K562 (cell line): ENCODE measurements around the gene PNMA3. TPM values are rescaled to one million over a fixed set of nuclear protein-coding genes. Genes with fewer than 3 reads are reported as not detected.

Experiments used
- ATAC-seq: fragments of 200-7000 bp; cut with Tn5 transposase; 3 replicates; pipeline ENCODE4 v1.9.1; 2020; ENCODE audit warnings: moderate library complexity
- BruUV-seq: library from RNA; stranded (reverse); fragments of 400-500 nt; replicated peaks from 2 replicates; lab custom pipeline; 2021; lab: Mats Ljungman, UMichigan
- CTCF ChIA-PET: fragments of 300-600 bp; formaldehyde crosslinking; extraction: SDS; loops from one replicate; lab custom pipeline; 2021; ENCODE audit warnings: low intra/inter-chr PET ratio; lab: Yijun Ruan, JAX
- POLR2A ChIA-PET: fragments of 300-600, 350-650 bp; sonication (Branson Sonifier 250); formaldehyde crosslinking; extraction: SDS; loops from one replicate; lab custom pipeline; 2021; ENCODE audit warnings: antibody characterized with exemption, inconsistent platforms; lab: Yijun Ruan, JAX
- DNase-seq, 4 experiments: peaks; one replicate each; pipeline versions ENCODE4 v3.0.0 to v3.0.0-alpha.2; 2011 to 2018; ENCODE audit warnings: low spot score in 3 of 4, mixed read lengths in 3 of 4; ENCODE audit errors: extremely low read depth in 1 of 4
- FAIRE-seq: peaks from 2 replicates; lab custom pipeline; 2011; peaks lifted over from hg19 to GRCh38; lab: Jason Lieb, UNC
- H2AFZ ChIP-seq: 2 replicates; pipeline ENCODE4 v1.6.0; 2011; ENCODE audit warnings: low read depth, low read length, control low read depth, inconsistent platforms
- H3K27ac ChIP-seq: fragments of 200-600 bp; 3 replicates; pipeline ENCODE4 v1.8.0; 2011; ENCODE audit warnings: low read depth, mild to moderate bottlenecking, control low read depth, inconsistent platforms, low read length, moderate library complexity, mixed read lengths; ENCODE audit errors: extremely low read depth
- H3K27me3 ChIP-seq, 2 experiments: fragments of 300-600 bp in 1 of 2; 2 replicates in 1 of 2; 3 replicates in 1 of 2; pipeline versions ENCODE4 v1.6.0 to v1.8.0; 2011; ENCODE audit warnings: inconsistent platforms in 2 of 2, low read length in 2 of 2, mild to moderate bottlenecking in 1 of 2, mixed read lengths in 1 of 2, moderate library complexity in 1 of 2; ENCODE audit not compliant: control insufficient read depth in 2 of 2, insufficient read depth in 2 of 2
- H3K36me3 ChIP-seq: fragments of 300-600 bp; 3 replicates; pipeline ENCODE4 v1.8.0; 2011; ENCODE audit warnings: mild to moderate bottlenecking, low read length, inconsistent platforms; ENCODE audit not compliant: control insufficient read depth, insufficient read depth
- H3K4me1 ChIP-seq, 2 experiments: fragments of 200-600 bp in 1 of 2; replicated peaks in 1 of 2; 2 replicates in 1 of 2; 3 replicates in 1 of 2; pipeline versions ENCODE4 v1.5.1 to v1.8.0; 2011; ENCODE audit warnings: inconsistent platforms in 2 of 2, low read length in 2 of 2, mild to moderate bottlenecking in 1 of 2, mixed read lengths in 1 of 2, moderate library complexity in 1 of 2; ENCODE audit not compliant: control insufficient read depth in 2 of 2, insufficient read depth in 2 of 2
- H3K4me2 ChIP-seq: 2 replicates; pipeline ENCODE4 v1.6.1; 2011; ENCODE audit warnings: low read length, control low read depth, inconsistent platforms, mixed read lengths; ENCODE audit not compliant: insufficient read depth
- H3K4me3 ChIP-seq: fragments of 200-600 bp; sonication (generic), shearing (Covaris generic); 2 replicates; pipeline ENCODE4 v1.5.1; 2016; ENCODE audit warnings: control low read depth, inconsistent platforms
- H3K79me2 ChIP-seq: fragments of 200-600 bp; 3 replicates; pipeline ENCODE4 v1.8.0; 2011; ENCODE audit warnings: low read length, inconsistent platforms; ENCODE audit not compliant: control insufficient read depth, insufficient read depth
- H3K9ac ChIP-seq, 2 experiments: 2 replicates each; pipeline versions ENCODE4 v1.6.0 to v1.6.1; 2011; ENCODE audit warnings: low read depth in 2 of 2, low read length in 2 of 2, control low read depth in 1 of 2, inconsistent platforms in 1 of 2, mild to moderate bottlenecking in 1 of 2, mixed read lengths in 1 of 2; ENCODE audit not compliant: insufficient read depth in 1 of 2
- H3K9me1 ChIP-seq: one replicate; pipeline ENCODE4 v1.6.0; 2011; ENCODE audit warnings: inconsistent platforms, mild to moderate bottlenecking, low read length, moderate library complexity; ENCODE audit not compliant: control insufficient read depth, insufficient read depth
- H3K9me3 ChIP-seq: replicated peaks from 2 replicates; pipeline ENCODE4 v1.5.1; 2011; ENCODE audit warnings: low read depth, low read length, inconsistent platforms; ENCODE audit not compliant: control insufficient read depth, insufficient read depth
- H4K20me1 ChIP-seq: replicated peaks from 2 replicates; pipeline ENCODE4 v1.6.1; 2011; ENCODE audit warnings: low read length, inconsistent platforms, mixed read lengths; ENCODE audit not compliant: control insufficient read depth, insufficient read depth
- BRD9 ChIP-seq: fragments of 450-650 bp; IDR thresholded peaks from 2 replicates; pipeline ENCODE4 v1.6.1; 2018; ENCODE audit warnings: low read depth; ENCODE audit not compliant: partially characterized antibody
- CBFA2T2 ChIP-seq: fragments of 450-650 bp; conservative IDR thresholded peaks from 2 replicates; pipeline ENCODE4 v1.6.1; 2017; ENCODE audit warnings: mild to moderate bottlenecking
- CREB1 ChIP-seq, 2 experiments: sonication (generic) in 1 of 2; formaldehyde crosslinking in 1 of 2; IDR thresholded peaks; 2 replicates each; pipeline versions ENCODE4 v1.6.1 to v1.8.0; 2012 to 2022; ENCODE audit warnings: inconsistent platforms in 1 of 2, mild to moderate bottlenecking in 1 of 2, missing genetic modification reagents in 1 of 2, moderate library complexity in 1 of 2
- CXXC5 ChIP-seq: fragments of 250-450 bp; sonication (Bioruptor Pico); IDR thresholded peaks from 2 replicates; pipeline ENCODE4 v1.8.0; 2022; ENCODE audit warnings: inconsistent platforms, mild to moderate bottlenecking, moderate library complexity
- E2F6 ChIP-seq, 2 experiments: IDR thresholded peaks; 2 replicates each; pipeline ENCODE4 v1.6.1; 2011; ENCODE audit warnings: borderline replicate concordance in 1 of 2, control low read depth in 1 of 2, low read depth in 1 of 2, low read length in 1 of 2, mild to moderate bottlenecking in 1 of 2, mixed read lengths in 1 of 2, moderate library complexity in 1 of 2; ENCODE audit not compliant: insufficient read depth in 1 of 2, insufficient read length in 1 of 2, poor library complexity in 1 of 2, severe bottlenecking in 1 of 2; ENCODE audit errors: extremely low read depth in 1 of 2
- GATAD2B ChIP-seq: fragments of 450-650 bp; IDR thresholded peaks from 2 replicates; pipeline ENCODE4 v1.6.1; 2017; ENCODE audit warnings: mild to moderate bottlenecking, borderline replicate concordance
- HDAC6 ChIP-seq: IDR thresholded peaks from 2 replicates; pipeline ENCODE4 v1.6.1; 2012; ENCODE audit warnings: low read depth, mild to moderate bottlenecking, control low read depth, inconsistent platforms, low read length, moderate library complexity
- NR2C1 ChIP-seq, 2 experiments: fragments of 450-650 bp; IDR thresholded peaks; 2 replicates each; pipeline ENCODE4 v1.6.1; 2017; ENCODE audit warnings: mild to moderate bottlenecking in 2 of 2, antibody characterized with exemption in 1 of 2, inconsistent platforms in 1 of 2, missing compliant biosample characterization in 1 of 2, missing genetic modification characterization in 1 of 2
- PHB2 ChIP-seq: fragments of 450-650 bp; IDR thresholded peaks from 2 replicates; pipeline ENCODE4 v1.6.1; 2017; ENCODE audit warnings: low read depth
- POU5F1 ChIP-seq: fragments of 150-350 bp; IDR thresholded peaks from 2 replicates; pipeline ENCODE4 v1.6.1; 2014; ENCODE audit warnings: borderline replicate concordance, low read length, low read depth, mild to moderate bottlenecking; ENCODE audit not compliant: partially characterized antibody
- PYGO2 ChIP-seq: fragments of 450-650 bp; IDR thresholded peaks from 2 replicates; pipeline ENCODE4 v1.6.1; 2016; ENCODE audit warnings: mild to moderate bottlenecking, missing genetic modification characterization, moderate library complexity, missing compliant biosample characterization
- SMAD1 ChIP-seq: fragments of 150-350 bp; IDR thresholded peaks from 2 replicates; pipeline ENCODE4 v1.6.1; 2014; ENCODE audit warnings: low read length, low read depth; ENCODE audit not compliant: partially characterized antibody
- SP1 ChIP-seq: sonication (generic); formaldehyde crosslinking; IDR thresholded peaks from 2 replicates; pipeline ENCODE4 v1.8.1; 2022; ENCODE audit warnings: mild to moderate bottlenecking, missing genetic modification reagents
- ZNF197 ChIP-seq: fragments of 200-800 bp; sonication (Bioruptor generic); IDR thresholded peaks from 2 replicates; pipeline ENCODE4 v1.6.1; 2016; ENCODE audit warnings: low read depth, missing genetic modification characterization, missing compliant biosample characterization
- in situ Hi-C: fragments of 300-500 bp; cut with MboI; formaldehyde crosslinking; loops from 4 replicates; pipeline ENCODE4 v1.15.0; 2018; ENCODE audit warnings: inconsistent platforms, mixed read lengths
- intact Hi-C: fragments of 100-400 bp; cut with micrococcal nuclease; formaldehyde crosslinking; loops from 2 replicates; pipeline ENCODE4 v1.14.2; 2022
- polyA plus RNA-seq, 8 experiments: library from polyadenylated mRNA; depleted of rRNA in 4 of 8; stranded (reverse) in 5 of 8; unstranded in 3 of 8; fragments of >200 nt; fragmentation: Nextera tagmentation in 2 of 8; fragmentation: Illumina TruSeq in 1 of 8; extraction: Ambion mirVana in 2 of 8; extraction: Trizol in 1 of 8; gene quantifications; 2 replicates each; pipeline versions ENCODE4 v1.2.1 to v1.2.3, GENCODE V29; 2011 to 2014; ENCODE audit warnings: inconsistent platforms in 1 of 8, missing spikeins in 1 of 8
- total RNA-seq, 7 experiments: library from RNA; depleted of rRNA in 6 of 7; stranded (reverse); fragments of >200 nt in 6 of 7; fragmentation: Illumina TruSeq in 2 of 7; extraction: Trizol in 2 of 7; gene quantifications; 2 replicates each; pipeline versions ENCODE4 v1.2.1 to v1.2.3, GENCODE V29; 2011 to 2021; ENCODE audit warnings: low replicate concordance in 1 of 7
- TF ChIP-seq, protein P1 (sequence below), 3 experiments: fragments of 200-800 bp in 1 of 3; sonication (Bioruptor generic) in 1 of 3; sonication (generic) in 1 of 3; formaldehyde crosslinking in 1 of 3; IDR thresholded peaks; 2 replicates each; pipeline versions ENCODE4 v1.6.1 to v1.8.0; 2016 to 2022; ENCODE audit warnings: mild to moderate bottlenecking in 2 of 3, missing compliant biosample characterization in 2 of 3, missing genetic modification characterization in 2 of 3, missing genetic modification reagents in 1 of 3
- TF ChIP-seq, protein P2 (sequence below): fragments of 250-450 bp; sonication (Bioruptor Pico); IDR thresholded peaks from 2 replicates; pipeline ENCODE4 v1.4.0; 2020; ENCODE audit warnings: mild to moderate bottlenecking, moderate library complexity

The PNMA3 gene
- total and polyA plus RNA-seq, 9 of the 15 experiments (the other 6 are each of a cell fraction or from before 2014, with no cell fraction given), result 0.01 to 1.5 (median 0.95) TPM; not detected in 1

DNA sequence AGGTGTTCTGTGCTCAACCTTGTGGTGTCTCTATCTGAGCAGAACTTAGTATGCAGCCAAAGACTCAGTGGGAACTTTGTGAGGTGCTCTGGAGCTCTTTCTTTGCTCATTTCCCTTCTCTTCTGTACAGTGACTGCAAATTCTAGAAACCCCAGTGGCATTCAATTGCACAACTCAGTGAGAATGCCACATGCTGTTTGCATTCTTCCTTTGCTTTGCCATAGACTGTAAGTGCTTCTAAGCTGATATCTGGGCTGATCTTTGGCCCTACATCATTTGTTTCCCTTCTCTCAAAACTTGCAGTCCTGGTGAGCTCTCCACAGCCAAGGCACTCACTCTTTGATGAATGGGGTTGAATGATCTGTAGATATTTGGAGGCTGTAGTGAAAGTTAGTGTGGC is 7.0 kb downstream of the PNMA3 start:
- no TSS peak for BruUV-seq
- DNase-seq (no peak), FAIRE-seq (peak; percentile 29), ATAC-seq (no peak)
- H3K9ac ChIP-seq, result no peak overlapping the region
- no peak overlapping the region for H3K4me3 ChIP-seq
- peaks cover 4 to 18% of the 10 kb centered on the region in 2 experiments; a peak in 4 of 5 replicates for H3K4me1 ChIP-seq
- ChIA-PET CTCF (no interaction called here), POLR2A (interaction anchor here (0.5 to 0.6 kb wide), 3 partner anchors 102 to 680 kb away, joined by 3 to 4 read pairs (median 3); no protein-coding TSS in a partner anchor)
- H3K27me3 ChIP-seq, result no peaks in the 10 kb centered on the region
- H2AFZ ChIP-seq, result peak overlapping the region; percentile 63; the same call in 1 of the 2 replicates
- H3K27ac ChIP-seq, result no peak overlapping the region
- in situ Hi-C loops (no loop called here), intact Hi-C loops (loop anchor here (5.0 kb wide), 1 partner anchor 254 kb away; no protein-coding TSS in a partner anchor)
- no peaks in the 10 kb centered on the region for H3K36me3 ChIP-seq
- H3K9me3 ChIP-seq, result no peaks in the 10 kb centered on the region
- no peaks in the 10 kb centered on the region for H4K20me1 ChIP-seq
- no peaks in the 10 kb centered on the region for H3K79me2 ChIP-seq
- no peak overlapping the region for H3K4me2 ChIP-seq
- no peaks in the 10 kb centered on the region for H3K9me1 ChIP-seq
- no peak for TF ChIP-seq POU5F1
- TF ChIP-seq CXXC5 (CRISPR knock-in tag), result no peak
- TF ChIP-seq PHB2, result no peak
- no peak for TF ChIP-seq CBFA2T2
- TF ChIP-seq, protein P1, sequence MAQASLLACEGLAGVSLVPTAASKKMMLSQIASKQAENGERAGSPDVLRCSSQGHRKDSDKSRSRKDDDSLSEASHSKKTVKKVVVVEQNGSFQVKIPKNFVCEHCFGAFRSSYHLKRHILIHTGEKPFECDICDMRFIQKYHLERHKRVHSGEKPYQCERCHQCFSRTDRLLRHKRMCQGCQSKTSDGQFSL (CRISPR knock-in tag; IDR thresholded peaks at IDR 0.05), result no peak
- TF ChIP-seq, protein P1 (tag; IDR thresholded peaks at IDR 0.05), result no peak
- no peak for TF ChIP-seq PYGO2
- TF ChIP-seq HDAC6, result no peak
- TF ChIP-seq SMAD1, result no peak
- TF ChIP-seq NR2C1 (IDR thresholded peaks at IDR 0.05), result no peak
- TF ChIP-seq NR2C1 (tag; IDR thresholded peaks at IDR 0.05), result no peak
- no peak for TF ChIP-seq E2F6 (IDR thresholded peaks at IDR 0.05; ENCODE audit: borderline replicate concordance in 1 of 2, extremely low read depth in 1 of 2, insufficient read depth in 1 of 2, insufficient read length in 1 of 2, low read depth in 1 of 2, low read length in 1 of 2, poor library complexity in 1 of 2, severe bottlenecking in 1 of 2)
- no peak for TF ChIP-seq GATAD2B
- TF ChIP-seq BRD9, result no peak
- TF ChIP-seq CREB1 (IDR thresholded peaks at IDR 0.05), result no peak
- no peak for TF ChIP-seq CREB1 (CRISPR knock-in tag; IDR thresholded peaks at IDR 0.05)
- TF ChIP-seq SP1 (CRISPR knock-in tag), result no peak
- no peak for TF ChIP-seq ZNF197 (CRISPR knock-in tag)
- TF ChIP-seq, protein P2, sequence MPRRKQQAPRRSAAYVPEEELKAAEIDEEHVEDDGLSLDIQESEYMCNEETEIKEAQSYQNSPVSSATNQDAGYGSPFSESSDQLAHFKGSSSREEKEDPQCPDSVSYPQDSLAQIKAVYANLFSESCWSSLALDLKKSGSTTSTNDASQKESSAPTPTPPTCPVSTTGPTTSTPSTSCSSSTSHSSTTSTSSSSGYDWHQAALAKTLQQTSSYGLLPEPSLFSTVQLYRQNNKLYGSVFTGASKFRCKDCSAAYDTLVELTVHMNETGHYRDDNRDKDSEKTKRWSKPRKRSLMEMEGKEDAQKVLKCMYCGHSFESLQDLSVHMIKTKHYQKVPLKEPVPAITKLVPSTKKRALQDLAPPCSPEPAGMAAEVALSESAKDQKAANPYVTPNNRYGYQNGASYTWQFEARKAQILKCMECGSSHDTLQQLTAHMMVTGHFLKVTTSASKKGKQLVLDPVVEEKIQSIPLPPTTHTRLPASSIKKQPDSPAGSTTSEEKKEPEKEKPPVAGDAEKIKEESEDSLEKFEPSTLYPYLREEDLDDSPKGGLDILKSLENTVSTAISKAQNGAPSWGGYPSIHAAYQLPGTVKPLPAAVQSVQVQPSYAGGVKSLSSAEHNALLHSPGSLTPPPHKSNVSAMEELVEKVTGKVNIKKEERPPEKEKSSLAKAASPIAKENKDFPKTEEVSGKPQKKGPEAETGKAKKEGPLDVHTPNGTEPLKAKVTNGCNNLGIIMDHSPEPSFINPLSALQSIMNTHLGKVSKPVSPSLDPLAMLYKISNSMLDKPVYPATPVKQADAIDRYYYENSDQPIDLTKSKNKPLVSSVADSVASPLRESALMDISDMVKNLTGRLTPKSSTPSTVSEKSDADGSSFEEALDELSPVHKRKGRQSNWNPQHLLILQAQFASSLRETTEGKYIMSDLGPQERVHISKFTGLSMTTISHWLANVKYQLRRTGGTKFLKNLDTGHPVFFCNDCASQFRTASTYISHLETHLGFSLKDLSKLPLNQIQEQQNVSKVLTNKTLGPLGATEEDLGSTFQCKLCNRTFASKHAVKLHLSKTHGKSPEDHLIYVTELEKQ (CRISPR knock-in tag), result no peak
